Ovary (tissue), 9 donors: Measurements from ENCODE around the gene SDK1. TPM values are rescaled to one million over a fixed set of nuclear protein-coding genes. Genes with fewer than 3 reads are reported as not detected.

Experiments
- DNase-seq, 5 donors: peaks; one replicate each; pipeline ENCODE4 v3.0.0-alpha.2; 2019 to 2020
- H3K27ac ChIP-seq, 2 donors: fragments of 200-600 bp; one replicate each; pipeline versions ENCODE4 v1.5.1 to v1.8.0; 2019 to 2022
- H3K27me3 ChIP-seq: fragments of 200-600 bp; one replicate; pipeline ENCODE4 v1.8.0; 2022
- H3K36me3 ChIP-seq: fragments of 200-600 bp; sonication (generic); one replicate; pipeline ENCODE4 v1.5.1; 2019
- H3K4me1 ChIP-seq: one replicate; pipeline ENCODE4 v1.8.1; 2013; ENCODE audit warnings: mild to moderate bottlenecking, moderate library complexity; ENCODE audit not compliant: insufficient read depth
- H3K4me3 ChIP-seq: fragments of 200-600 bp; sonication (generic); one replicate; pipeline ENCODE4 v1.5.1; 2017
- H3K9me3 ChIP-seq, 2 donors: fragments of 200-600 bp in 1 of 2; sonication (generic) in 1 of 2; one replicate each; pipeline versions ENCODE4 v1.5.1 to v1.8.1; 2013 to 2019; ENCODE audit warnings: mild to moderate bottlenecking in 1 of 2, moderate library complexity in 1 of 2
- CTCF ChIP-seq, 3 donors: fragments of 450-650 bp in 2 of 3; fragments of 200-600 bp in 1 of 3; IDR thresholded peaks; one replicate each; pipeline versions ENCODE4 v1.5.1 to v1.8.0; 2016 to 2022; ENCODE audit warnings: antibody characterized with exemption in 3 of 3, mild to moderate bottlenecking in 1 of 3
- EP300 ChIP-seq: sonication (generic); formaldehyde crosslinking; IDR thresholded peaks from one replicate; pipeline ENCODE4 v1.6.1; 2017; ENCODE audit warnings: antibody characterized with exemption
- POLR2A ChIP-seq: fragments of 450-650 bp; IDR thresholded peaks from one replicate; pipeline ENCODE4 v1.6.1; 2017; ENCODE audit warnings: antibody characterized with exemption, mild to moderate bottlenecking, moderate library complexity
- WGBS, 3 donors: extraction: QIAGEN DNeasy Blood & Tissue Kit in 1 of 3; methylation state at CpG; one replicate each; pipeline versions ENCODE4 v1.1.5 to v1.1.7; 2013 to 2017; 5-methylcytosine and 5-hydroxymethylcytosine counted together
- intact Hi-C, 4 donors: fragments of 100-400 bp; cut with DNase I; formaldehyde crosslinking; loops; one replicate each; pipeline versions ENCODE4 v1.11.0 to v1.15.1; 2022 to 2023
- polyA plus RNA-seq, 2 donors: library from polyadenylated mRNA; stranded (reverse); fragments of 200-250 nt in 1 of 2; fragments of 350-450 nt in 1 of 2; fragmentation: Illumina TruSeq in 1 of 2; extraction: RNeasy Lipid Tissue Mini Kit (QIAGEN cat#74804) in 1 of 2; gene quantifications; one replicate each; pipeline ENCODE4 v1.2.3, GENCODE V29; 2013 to 2014
- total RNA-seq, 7 donors: library from RNA; depleted of rRNA in 2 of 7; stranded (reverse); fragments of >200 nt in 2 of 7; fragmentation: NEBNext Ultra II Directional in 3 of 7; extraction: Animal tissue kit (Norgen Biotek cat#: 25700) in 3 of 7; gene quantifications; one replicate each; pipeline versions ENCODE4 v1.1.0 to v1.2.4, GENCODE V29; 2016 to 2023
- donor health status: DM: no; HTN: no; CAD: no; lungs with moderate emphysema.
- donor health status: DM: no; HTN: no; CAD: no.
- donor health status: Bipolar disorder and iron deficiency.
- donor health status: DM: yes; HTN: yes; CAD: no.
- donor health status: DM: no; HTN: no; CAD: no.
- donor health status: DM: yes; HTN: yes; CAD: no.

The SDK1 gene
- total and polyA plus RNA-seq, 9 donors, result 1.2 to 13.3 (median 4.4) TPM

GRCh38 chr7:4189131-4189570, 888.1 kb downstream of the SDK1 start:
- intact Hi-C loops, result loop anchor here in 1 of 4 donors (5.0 kb wide), 1 partner anchor 107 kb away; no protein-coding TSS in a partner anchor
- Histone ChIP-seq H3K27ac (no peak overlapping the region), H3K36me3 (no peaks in the 10 kb centered on the region), H3K4me3 (no peak overlapping the region), H3K27me3 (no peaks in the 10 kb centered on the region), H3K9me3 (no peaks in the 10 kb centered on the region), H3K4me1 (peaks cover 4% of the 10 kb centered on the region)
- peak; percentile 59 to 83 (median 75) for DNase-seq
- WGBS, 3 donors, result 10 to 15% (median 12%) methylated on average over 14 of the region's 14 CpGs
- TF ChIP-seq POLR2A (no peak), CTCF (IDR thresholded peaks at IDR 0.05) (no peak), EP300 (no peak)

GRCh38 chr7:4190010-4190981, 889.2 kb downstream of the SDK1 start:
- no peak for DNase-seq
- 88 to 91% (median 90%) methylated on average over 37 of the region's 37 CpGs for WGBS, 3 donors

GRCh38 chr7:4191046-4191445, 890.0 kb downstream of the SDK1 start:
- no peak overlapping the region for H3K27ac ChIP-seq
- H3K36me3 ChIP-seq, result no peaks in the 10 kb centered on the region
- H3K4me1 ChIP-seq, result peaks cover 3% of the 10 kb centered on the region
- no peaks in the 10 kb centered on the region for H3K27me3 ChIP-seq
- DNase-seq, result no peak
- H3K9me3 ChIP-seq, result no peaks in the 10 kb centered on the region
- no peak overlapping the region for H3K4me3 ChIP-seq
- 85 to 89% (median 86%) methylated on average over 18 to 19 of the region's 19 CpGs for WGBS, 3 donors
- intact Hi-C loops, result no loop called here
- TF ChIP-seq EP300, result no peak
- no peak for TF ChIP-seq CTCF (IDR thresholded peaks at IDR 0.05)
- TF ChIP-seq POLR2A, result no peak

More at GRCh38 chr7:4190010-4190981, 889.2 kb downstream of the SDK1 start:
- no peak overlapping the region for H3K27ac ChIP-seq
- no peaks in the 10 kb centered on the region for H3K27me3 ChIP-seq
- TF ChIP-seq POLR2A (no peak), CTCF (IDR thresholded peaks at IDR 0.05) (no peak), EP300 (no peak)
- no peaks in the 10 kb centered on the region for H3K9me3 ChIP-seq
- peaks cover 4% of the 10 kb centered on the region for H3K4me1 ChIP-seq
- H3K4me3 ChIP-seq, result no peak overlapping the region
- intact Hi-C loops, result no loop called here
- no peaks in the 10 kb centered on the region for H3K36me3 ChIP-seq

GRCh38 chr7:4191525-4191924, 890.5 kb downstream of the SDK1 start:
- Histone ChIP-seq H3K27me3 (no peaks in the 10 kb centered on the region), H3K4me3 (no peak overlapping the region), H3K9me3 (no peaks in the 10 kb centered on the region), H3K4me1 (peaks cover 3% of the 10 kb centered on the region), H3K36me3 (no peaks in the 10 kb centered on the region), H3K27ac (no peak overlapping the region)
- intact Hi-C loops, result no loop called here
- no peak for DNase-seq
- 95 to 96% (median 95%) methylated on average over 14 of the region's 14 CpGs for WGBS, 3 donors
- TF ChIP-seq CTCF (IDR thresholded peaks at IDR 0.05) (no peak), POLR2A (no peak), EP300 (no peak)
